Smooth muscle cell (in vitro differentiated cells): ENCODE data around the gene CASKIN1. TPM values are rescaled to one million over a fixed set of nuclear protein-coding genes. Genes with fewer than 3 reads are reported as not detected.
A peak's percentile ranks its signal among the peaks of the same experiment; 100 is the strongest.

ENCODE experiments used
- DNase-seq: peaks from one replicate; lab custom pipeline; 2025; ENCODE audit not compliant: unreplicated experiment; lab: John Stamatoyannopoulos, UW
- H2AFZ ChIP-seq: fragments of 200-600 bp; sonication (generic); 2 replicates; pipeline ENCODE4 v1.6.0; 2016; ENCODE audit warnings: antibody characterized with exemption, low read depth, mild to moderate bottlenecking
- H3F3A ChIP-seq: fragments of 200-600 bp; sonication (generic); 2 replicates; pipeline ENCODE4 v1.6.0; 2017; ENCODE audit warnings: antibody characterized with exemption, low read depth
- H3K27ac ChIP-seq: fragments of 200-600 bp; sonication (generic); 2 replicates; pipeline ENCODE4 v1.5.1; 2016; ENCODE audit warnings: low read depth, mild to moderate bottlenecking
- H3K27me3 ChIP-seq: fragments of 200-600 bp; sonication (generic); 2 replicates; pipeline ENCODE4 v1.6.1; 2016; ENCODE audit warnings: low read depth, mild to moderate bottlenecking
- H3K36me3 ChIP-seq: fragments of 200-600 bp; sonication (generic); 2 replicates; pipeline ENCODE4 v1.5.1; 2016; ENCODE audit warnings: low read depth
- H3K4me1 ChIP-seq: fragments of 200-600 bp; sonication (generic); 2 replicates; pipeline ENCODE4 v1.5.1; 2016; ENCODE audit warnings: low read depth
- H3K4me2 ChIP-seq: fragments of 200-600 bp; sonication (generic); 2 replicates; pipeline ENCODE4 v1.6.0; 2016; ENCODE audit warnings: mild to moderate bottlenecking
- H3K4me3 ChIP-seq: fragments of 200-600 bp; sonication (generic); 2 replicates; pipeline ENCODE4 v1.5.1; 2016; ENCODE audit warnings: mild to moderate bottlenecking
- H3K79me2 ChIP-seq: fragments of 200-600 bp; sonication (generic); 2 replicates; pipeline ENCODE4 v1.6.0; 2016; ENCODE audit warnings: low read depth, mild to moderate bottlenecking
- H3K9ac ChIP-seq: fragments of 200-600 bp; sonication (generic); 2 replicates; pipeline ENCODE4 v1.6.0; 2016; ENCODE audit warnings: low read depth
- H3K9me3 ChIP-seq: fragments of 200-600 bp; sonication (generic); replicated peaks from 2 replicates; pipeline ENCODE4 v1.5.1; 2016; ENCODE audit warnings: low read depth
- H4K20me1 ChIP-seq: fragments of 200-600 bp; sonication (generic); 2 replicates; pipeline ENCODE4 v1.6.0; 2016; ENCODE audit warnings: low read depth
- CTCF ChIP-seq: fragments of 200-600 bp; sonication (generic); IDR thresholded peaks from 2 replicates; pipeline ENCODE4 v1.5.1; 2017; ENCODE audit warnings: borderline replicate concordance, mild to moderate bottlenecking, antibody characterized with exemption; ENCODE audit not compliant: insufficient read depth, poor library complexity, severe bottlenecking
- WGBS: methylation state at CpG from one replicate; pipeline ENCODE4 v1.1.7; 2016; ENCODE audit warnings: low lambda C conversion rate; 5-methylcytosine and 5-hydroxymethylcytosine counted together
- polyA plus RNA-seq: library from polyadenylated mRNA; unstranded; fragments of >200 nt; fragmentation: Nextera tagmentation; extraction: Ambion mirVana; gene quantifications from 2 replicates; pipeline ENCODE4 v1.2.1, GENCODE V29; 2016
- total RNA-seq: library from RNA; depleted of rRNA; stranded (reverse); fragments of >200 nt; gene quantifications from 2 replicates; pipeline ENCODE4 v1.2.3, GENCODE V29; 2014

Gene CASKIN1
- total and polyA plus RNA-seq, 2 experiments from 2014 or later, result 0.09 to 0.45 TPM

- H3K27me3 ChIP-seq, result no peaks in the 10 kb centered on the region
- peak within 1 kb of the TSS; percentile 62 for H3K27ac ChIP-seq
- TF ChIP-seq CTCF, result no peak
- H3F3A ChIP-seq, result peaks cover 16% of the 10 kb centered on the region
- WGBS, result 1% methylated on average over 70 of the region's 94 CpGs
- no peaks in the 10 kb centered on the region for H3K36me3 ChIP-seq
- peak within 1 kb of the TSS; percentile 94 for H3K4me3 ChIP-seq
- peaks cover 78% of the 10 kb centered on the region for H3K79me2 ChIP-seq
- no peak within 1 kb of the TSS for H2AFZ ChIP-seq
- peaks cover 90% of the 10 kb centered on the region for H4K20me1 ChIP-seq
- no peaks in the 10 kb centered on the region for H3K9me3 ChIP-seq
- peak; percentile 99 for DNase-seq
- H3K4me1 ChIP-seq, result peaks cover 42% of the 10 kb centered on the region
- H3K4me2 ChIP-seq, result peak within 1 kb of the TSS; percentile 91
- H3K9ac ChIP-seq, result peak within 1 kb of the TSS; percentile 78
Observed at GRCh38 chr16:2155091-2155950, 41.1 kb downstream of the CASKIN1 start, which contains the start of gene TRAF7. TRAF7 (plus strand) TSS chr16:2155782; CDS start chr16:2163921, 8,139 bp downstream.

GRCh38 chr16:2154533-2155090, 41.8 kb downstream of the CASKIN1 start:
- Histone ChIP-seq H3F3A (peaks cover 16% of the 10 kb centered on the region), H2AFZ (no peak overlapping the region), H4K20me1 (peaks cover 91% of the 10 kb centered on the region), H3K9ac (peak overlapping the region; percentile 77), H3K4me3 (peak overlapping the region; percentile 84), H3K4me2 (peak overlapping the region; percentile 91), H3K36me3 (no peaks in the 10 kb centered on the region), H3K27me3 (no peaks in the 10 kb centered on the region), H3K79me2 (peaks cover 72% of the 10 kb centered on the region), H3K9me3 (no peaks in the 10 kb centered on the region), H3K4me1 (peaks cover 45% of the 10 kb centered on the region), H3K27ac (peak overlapping the region; percentile 36)
- DNase-seq, result no peak
- TF ChIP-seq CTCF, result no peak
- under 1% methylated on average over 23 of the region's 23 CpGs for WGBS

DNA sequence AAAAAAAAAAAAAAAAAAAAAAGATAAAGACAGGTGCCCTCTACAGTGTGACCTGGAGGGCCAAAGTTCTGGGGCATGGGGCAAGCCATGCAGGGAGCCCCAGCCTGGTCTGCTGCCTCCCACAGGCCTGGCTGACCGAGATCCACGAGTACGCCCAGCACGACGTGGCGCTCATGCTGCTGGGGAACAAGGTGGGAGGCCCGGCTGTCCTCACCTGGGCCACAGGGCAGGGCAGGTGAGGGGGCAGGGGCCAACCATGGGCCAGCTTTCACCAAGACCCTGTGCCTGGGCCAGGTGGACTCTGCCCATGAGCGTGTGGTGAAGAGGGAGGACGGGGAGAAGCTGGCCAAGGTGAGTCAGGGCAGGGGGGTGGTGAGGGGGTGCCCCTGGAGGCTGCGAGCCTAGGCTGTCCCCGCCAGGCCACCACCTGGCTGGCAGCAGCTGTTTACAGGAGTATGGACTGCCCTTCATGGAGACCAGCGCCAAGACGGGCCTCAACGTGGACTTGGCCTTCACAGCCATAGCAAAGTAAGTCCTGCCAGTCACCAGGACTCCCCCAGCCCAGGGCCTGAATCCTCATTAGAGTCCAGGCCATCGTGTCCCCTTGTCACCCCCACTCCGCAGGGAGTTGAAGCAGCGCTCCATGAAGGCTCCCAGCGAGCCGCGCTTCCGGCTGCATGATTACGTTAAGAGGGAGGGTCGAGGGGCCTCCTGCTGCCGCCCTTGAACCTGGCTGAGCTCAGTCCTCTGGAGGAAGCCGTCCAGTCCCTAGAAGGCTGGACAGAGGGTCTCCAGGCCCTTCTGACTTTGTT, 43.5 kb downstream of the CASKIN1 start:
- peak overlapping the region; percentile 91 for H3K4me2 ChIP-seq
- no peak overlapping the region for H2AFZ ChIP-seq
- peak overlapping the region; percentile 26 for H3K9ac ChIP-seq
- peaks cover 48% of the 10 kb centered on the region for H3K4me1 ChIP-seq
- no peaks in the 10 kb centered on the region for H3K9me3 ChIP-seq
- H3K36me3 ChIP-seq, result no peaks in the 10 kb centered on the region
- peaks cover 16% of the 10 kb centered on the region for H3F3A ChIP-seq
- 37% methylated on average over 24 of the region's 25 CpGs for WGBS
- H3K27ac ChIP-seq, result peak overlapping the region; percentile 23
- no peak for DNase-seq
- TF ChIP-seq CTCF, result no peak
- H3K79me2 ChIP-seq, result peaks cover 54% of the 10 kb centered on the region
- H3K4me3 ChIP-seq, result peak overlapping the region; percentile 84
- H3K27me3 ChIP-seq, result no peaks in the 10 kb centered on the region
- peaks cover 89% of the 10 kb centered on the region for H4K20me1 ChIP-seq
